Caco-2 (cell line): ENCODE measurements around the gene ZNF469. TPM values are rescaled to one million over a fixed set of nuclear protein-coding genes. Genes with fewer than 3 reads are reported as not detected.

Experiments used
- BruUV-seq: library from RNA; stranded (reverse); fragments of 400-500 nt; replicated peaks from 2 replicates; lab custom pipeline; 2021; lab: Mats Ljungman, UMichigan
- CTCF ChIA-PET: fragments of 300-600 bp; sonication (Branson Sonifier 250); formaldehyde crosslinking; loops from one replicate; lab custom pipeline; 2022; ENCODE audit warnings: antibody characterized with exemption; lab: Charles Lee
- POLR2A ChIA-PET: fragments of 300-600 bp; sonication (Branson Sonifier 250); formaldehyde crosslinking; loops from one replicate; lab custom pipeline; 2022; ENCODE audit warnings: antibody characterized with exemption; lab: Charles Lee
- DNase-seq, 2 experiments: peaks; one replicate each; pipeline versions ENCODE4 v3.0.0 to v3.0.0-alpha.2; 2020 to 2022
- H3K27me3 ChIP-seq: replicated peaks from 2 replicates; pipeline ENCODE4 v1.6.0; 2011; ENCODE audit warnings: low read length; ENCODE audit not compliant: control insufficient read depth, insufficient read depth
- H3K36me3 ChIP-seq: 2 replicates; pipeline ENCODE4 v1.5.1; 2011; ENCODE audit warnings: low read length; ENCODE audit not compliant: control insufficient read depth, insufficient read depth
- H3K4me1 ChIP-seq: fragments of 250-450 bp; sonication (Bioruptor Pico); 2 replicates; pipeline ENCODE4 v1.5.1; 2020; ENCODE audit warnings: mild to moderate bottlenecking
- H3K4me3 ChIP-seq: 2 replicates; pipeline ENCODE4 v1.5.1; 2011; ENCODE audit warnings: low read depth, mild to moderate bottlenecking, control low read depth, low read length
- H3K9me3 ChIP-seq: fragments of 250-450 bp; sonication (Bioruptor Pico); 2 replicates; pipeline ENCODE4 v1.5.1; 2020; ENCODE audit warnings: mild to moderate bottlenecking, moderate library complexity
- H3K27ac Mint-ChIP-seq: one replicate; pipeline ENCODE4 v1.8.0; 2022; ENCODE audit warnings: mixed read lengths; ENCODE audit not compliant: unreplicated experiment
- H3K27me3 Mint-ChIP-seq: one replicate; pipeline ENCODE4 v1.8.0; 2022; ENCODE audit warnings: mixed read lengths; ENCODE audit not compliant: insufficient read depth, unreplicated experiment
- H3K36me3 Mint-ChIP-seq: one replicate; pipeline ENCODE4 v1.8.0; 2022; ENCODE audit warnings: mild to moderate bottlenecking, mixed read lengths; ENCODE audit not compliant: insufficient read depth, unreplicated experiment
- H3K4me1 Mint-ChIP-seq: one replicate; pipeline ENCODE4 v1.8.0; 2022; ENCODE audit warnings: low read depth, mixed read lengths; ENCODE audit not compliant: unreplicated experiment
- H3K4me3 Mint-ChIP-seq: one replicate; pipeline ENCODE4 v1.8.0; 2022; ENCODE audit warnings: mild to moderate bottlenecking, moderate library complexity, mixed read lengths; ENCODE audit not compliant: unreplicated experiment
- H3K9me3 Mint-ChIP-seq: one replicate; pipeline ENCODE4 v1.8.0; 2022; ENCODE audit warnings: mixed read lengths; ENCODE audit not compliant: unreplicated experiment
- intact Hi-C: fragments of 100-400 bp; cut with micrococcal nuclease; formaldehyde crosslinking; loops from one replicate; pipeline ENCODE4 v1.10.0; 2022; ENCODE audit not compliant: unreplicated experiment
- total RNA-seq: library from RNA; stranded (reverse); gene quantifications from 2 replicates; pipeline ENCODE4 v1.2.3, GENCODE V29; 2022
- TF ChIP-seq, protein P1 (sequence below), 2 experiments: fragments of 200-600 bp in 1 of 2; IDR thresholded peaks; 1 replicate in 1 of 2; 2 replicates in 1 of 2; pipeline versions ENCODE4 v1.5.1 to v1.8.0; 2011 to 2022; ENCODE audit warnings: antibody characterized with exemption in 1 of 2, control low read depth in 1 of 2, inconsistent platforms in 1 of 2, low read depth in 1 of 2, low read length in 1 of 2, mild to moderate bottlenecking in 1 of 2, moderate library complexity in 1 of 2; ENCODE audit not compliant: insufficient read depth in 1 of 2, severe bottlenecking in 1 of 2, unreplicated experiment in 1 of 2

Gene ZNF469
- total RNA-seq, 1 experiment from 2014 or later, result 0.07 TPM

DNA sequence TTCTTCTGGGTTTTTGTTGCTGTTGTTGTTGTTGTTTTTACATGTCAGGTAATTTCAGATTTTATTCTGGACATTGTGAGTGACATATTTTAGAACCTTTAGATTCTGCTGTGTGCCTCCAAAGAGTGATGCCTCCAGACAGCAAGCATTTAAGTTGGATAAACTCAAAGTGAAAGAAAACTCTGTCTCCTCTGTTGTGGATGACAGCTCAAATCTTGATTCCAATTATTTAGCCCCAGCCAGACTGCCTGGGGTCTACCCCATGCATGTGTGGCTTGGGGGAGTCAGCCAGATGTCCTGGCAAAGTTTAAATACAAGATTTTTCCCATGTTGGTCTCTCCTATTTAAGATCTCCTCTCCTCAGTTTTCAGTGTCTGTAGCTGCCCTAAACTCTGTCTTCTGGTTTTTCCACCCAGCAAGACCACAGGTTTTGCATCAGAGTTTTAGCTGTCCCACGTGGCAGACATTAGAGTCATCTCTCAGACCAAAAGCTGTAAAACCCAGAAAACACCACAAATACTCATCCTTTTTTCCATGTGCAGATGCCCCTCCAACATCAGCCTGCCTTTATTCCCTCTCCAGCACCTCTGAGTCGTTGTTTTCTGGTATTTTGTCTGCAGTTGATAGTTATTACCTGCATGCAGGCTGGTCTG lies 19.4 kb upstream of the ZNF469 start:
- no peaks in the 10 kb centered on the region for H3K36me3 Mint-ChIP-seq
- peaks cover 9% of the 10 kb centered on the region for H3K27me3 Mint-ChIP-seq
- ChIA-PET CTCF (no interaction called here), POLR2A (no interaction called here)
- no peaks in the 10 kb centered on the region for H3K27me3 ChIP-seq
- no peak for DNase-seq
- intact Hi-C loops, result no loop called here
- no TSS peak for BruUV-seq
- no peak overlapping the region for H3K27ac Mint-ChIP-seq
- H3K4me1 ChIP-seq, result no peaks in the 10 kb centered on the region
- H3K4me3 Mint-ChIP-seq, result no peak overlapping the region
- H3K4me3 ChIP-seq, result no peak overlapping the region
- no peaks in the 10 kb centered on the region for H3K9me3 Mint-ChIP-seq
- TF ChIP-seq, protein P1, sequence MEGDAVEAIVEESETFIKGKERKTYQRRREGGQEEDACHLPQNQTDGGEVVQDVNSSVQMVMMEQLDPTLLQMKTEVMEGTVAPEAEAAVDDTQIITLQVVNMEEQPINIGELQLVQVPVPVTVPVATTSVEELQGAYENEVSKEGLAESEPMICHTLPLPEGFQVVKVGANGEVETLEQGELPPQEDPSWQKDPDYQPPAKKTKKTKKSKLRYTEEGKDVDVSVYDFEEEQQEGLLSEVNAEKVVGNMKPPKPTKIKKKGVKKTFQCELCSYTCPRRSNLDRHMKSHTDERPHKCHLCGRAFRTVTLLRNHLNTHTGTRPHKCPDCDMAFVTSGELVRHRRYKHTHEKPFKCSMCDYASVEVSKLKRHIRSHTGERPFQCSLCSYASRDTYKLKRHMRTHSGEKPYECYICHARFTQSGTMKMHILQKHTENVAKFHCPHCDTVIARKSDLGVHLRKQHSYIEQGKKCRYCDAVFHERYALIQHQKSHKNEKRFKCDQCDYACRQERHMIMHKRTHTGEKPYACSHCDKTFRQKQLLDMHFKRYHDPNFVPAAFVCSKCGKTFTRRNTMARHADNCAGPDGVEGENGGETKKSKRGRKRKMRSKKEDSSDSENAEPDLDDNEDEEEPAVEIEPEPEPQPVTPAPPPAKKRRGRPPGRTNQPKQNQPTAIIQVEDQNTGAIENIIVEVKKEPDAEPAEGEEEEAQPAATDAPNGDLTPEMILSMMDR (IDR thresholded peaks at IDR 0.05; ENCODE audit: insufficient read depth in 1 of 2, low read depth in 1 of 2, low read length in 1 of 2, severe bottlenecking in 1 of 2, unreplicated experiment in 1 of 2), result no peak
- peaks cover 3% of the 10 kb centered on the region for H3K9me3 ChIP-seq
- H3K36me3 ChIP-seq, result no peaks in the 10 kb centered on the region
- no peaks in the 10 kb centered on the region for H3K4me1 Mint-ChIP-seq

DNA sequence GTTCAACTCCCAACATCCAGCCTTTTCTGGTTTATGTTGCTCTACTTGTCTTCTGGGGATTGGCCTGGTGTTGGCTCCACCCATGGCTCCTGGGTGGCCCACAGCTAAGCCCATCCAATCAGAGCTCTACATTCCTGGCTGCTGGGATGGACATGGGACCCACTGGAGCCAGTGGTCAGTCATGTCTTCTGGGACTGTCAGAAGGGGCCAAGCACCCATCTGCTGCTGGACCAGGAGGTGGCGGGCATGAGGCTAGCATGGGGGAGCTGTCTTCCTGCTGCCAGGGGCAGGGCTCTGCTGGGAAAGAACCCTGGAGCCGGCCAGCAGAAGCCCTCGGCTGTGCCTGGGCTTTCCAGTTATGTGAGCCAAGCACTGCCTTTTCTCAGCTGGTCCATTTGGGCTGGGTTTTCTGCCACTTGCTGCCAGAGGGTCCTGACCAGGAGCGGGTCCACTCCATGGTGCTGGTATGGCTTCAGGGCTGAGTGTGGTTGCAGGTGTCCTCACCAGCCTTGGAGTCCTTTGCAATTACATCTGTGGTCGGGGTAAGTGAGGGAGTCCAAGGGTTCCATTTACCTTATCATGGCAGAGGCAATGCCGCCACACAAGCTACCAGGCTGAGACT lies 17.4 kb upstream of the ZNF469 start:
- Mint-ChIP-seq H3K27ac (no peak overlapping the region), H3K36me3 (no peaks in the 10 kb centered on the region), H3K27me3 (peaks cover 9% of the 10 kb centered on the region), H3K9me3 (no peaks in the 10 kb centered on the region), H3K4me3 (no peak overlapping the region), H3K4me1 (no peaks in the 10 kb centered on the region)
- no peak for DNase-seq
- Histone ChIP-seq H3K27me3 (no peaks in the 10 kb centered on the region), H3K9me3 (no peaks in the 10 kb centered on the region; the same call in none of the 2 replicates), H3K4me3 (no peak overlapping the region), H3K36me3 (no peaks in the 10 kb centered on the region), H3K4me1 (no peaks in the 10 kb centered on the region)
- ChIA-PET POLR2A (no interaction called here), CTCF (no interaction called here)
- intact Hi-C loops, result no loop called here
- TF ChIP-seq, protein P1 (IDR thresholded peaks at IDR 0.05; ENCODE audit: insufficient read depth in 1 of 2, low read depth in 1 of 2, low read length in 1 of 2, severe bottlenecking in 1 of 2, unreplicated experiment in 1 of 2), result no peak
- no TSS peak for BruUV-seq

DNA sequence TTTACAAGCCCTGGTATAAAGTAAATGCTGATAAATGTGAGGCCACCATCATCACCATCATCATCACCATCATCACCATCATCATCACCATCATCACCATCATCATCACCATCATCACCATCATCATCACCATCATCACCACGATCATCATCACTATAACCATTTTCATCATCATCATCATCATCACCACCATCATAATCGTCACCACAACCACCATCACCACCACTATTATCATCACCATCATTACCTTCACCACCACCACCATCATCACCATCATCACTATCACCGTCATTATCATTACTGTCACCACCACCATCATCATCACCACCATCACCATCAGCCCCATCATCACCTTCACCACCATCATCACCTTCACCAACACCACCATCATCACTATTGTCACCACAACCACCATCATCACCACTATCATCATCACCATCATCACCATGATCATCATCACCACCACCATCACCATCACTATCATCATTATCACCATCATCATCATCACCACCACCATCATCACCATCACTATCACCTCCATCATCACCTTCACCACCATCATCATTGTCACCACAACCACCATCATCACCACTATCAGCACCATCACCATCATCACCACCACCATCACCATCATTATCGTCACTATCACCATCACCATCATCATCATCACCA lies 16.6 kb upstream of the ZNF469 start:
- Mint-ChIP-seq H3K36me3 (no peaks in the 10 kb centered on the region), H3K27ac (no peak overlapping the region), H3K27me3 (peaks cover 9% of the 10 kb centered on the region), H3K4me3 (no peak overlapping the region), H3K4me1 (no peaks in the 10 kb centered on the region), H3K9me3 (no peaks in the 10 kb centered on the region)
- DNase-seq, result no peak
- Histone ChIP-seq H3K36me3 (no peaks in the 10 kb centered on the region), H3K4me3 (no peak overlapping the region), H3K4me1 (no peaks in the 10 kb centered on the region), H3K9me3 (peaks cover 4% of the 10 kb centered on the region), H3K27me3 (no peaks in the 10 kb centered on the region)
- ChIA-PET CTCF (no interaction called here), POLR2A (no interaction called here)
- TF ChIP-seq, protein P1 (IDR thresholded peaks at IDR 0.05; ENCODE audit: insufficient read depth in 1 of 2, low read depth in 1 of 2, low read length in 1 of 2, severe bottlenecking in 1 of 2, unreplicated experiment in 1 of 2), result no peak
- intact Hi-C loops, result no loop called here
- no TSS peak for BruUV-seq
